ENCODE data around the gene KRT17. TPM values are rescaled to one million over a fixed set of nuclear protein-coding genes. Genes with fewer than 3 reads are reported as not detected.

Gene KRT17
- total RNA-seq, 1 experiment from 2014 or later: 1.5 TPM

DNA sequence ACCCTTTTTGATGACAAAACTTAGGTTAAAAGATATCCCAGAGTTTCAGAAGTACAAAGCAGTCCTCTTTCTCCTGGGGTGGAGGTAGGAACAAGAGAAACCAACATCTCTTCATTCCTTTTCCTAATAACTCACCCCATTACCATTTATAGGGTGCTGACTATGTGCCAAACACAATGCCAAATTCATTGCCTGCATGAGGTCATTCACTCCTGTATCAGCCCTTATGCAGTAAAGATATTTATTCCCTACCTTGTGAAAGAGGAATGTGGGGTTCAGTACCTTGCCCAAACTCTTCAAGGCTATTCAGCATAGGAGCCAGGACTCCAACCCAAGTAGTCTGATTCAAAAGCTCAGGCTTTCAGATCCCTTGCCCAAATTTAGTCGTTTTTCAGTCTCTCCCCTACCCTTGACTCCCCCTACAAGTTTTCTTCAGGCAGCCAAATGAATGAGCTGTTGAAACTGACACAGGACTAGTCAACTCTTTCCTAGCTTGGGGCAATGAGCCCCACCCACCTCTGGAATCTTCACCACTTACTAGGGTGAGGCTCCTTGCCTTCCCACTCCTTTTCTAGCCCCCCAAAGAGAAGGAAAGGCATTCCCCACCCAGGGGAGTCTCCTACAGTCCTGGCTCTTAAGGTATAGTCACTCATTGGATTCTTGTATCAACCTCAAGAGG lies 43.5 kb downstream of the KRT17 start:
- Mint-ChIP-seq H3K4me3 (no peak overlapping the region), H3K27me3 (ENCODE audit: low read depth) (peaks cover 30% of the 10 kb centered on the region), H3K9me3 (peaks cover 0 to 4% of the 10 kb centered on the region in 2 experiments; a peak in 1 of 5 replicates), H3K36me3 (ENCODE audit: insufficient read depth in 1 of 3, low read depth in 3 of 3) (no peaks in the 10 kb centered on the region; a peak in 1 of 7 replicates), H3K4me1 (peaks cover 14 to 21% of the 10 kb centered on the region in 2 experiments), H3K27ac (no peak overlapping the region)
- Histone ChIP-seq H2BK15ac (ENCODE audit: low read depth, low read length) (no peak overlapping the region), H3K14ac (ENCODE audit: insufficient read depth, low read length) (no peak overlapping the region), H3K79me1 (ENCODE audit: insufficient read depth, low read depth, low read length, poor library complexity, severe bottlenecking) (no peaks in the 10 kb centered on the region), H3K4ac (ENCODE audit: low read depth, low read length) (no peak overlapping the region), H2BK120ac (ENCODE audit: low read depth, low read length, poor library complexity, severe bottlenecking) (no peak overlapping the region), H3K9ac (ENCODE audit: extremely low read depth, insufficient read length, low read length) (no peak overlapping the region), H3K27me3 (ENCODE audit: insufficient read depth, low read length) (no peaks in the 10 kb centered on the region), H2AFZ (ENCODE audit: low read length) (no peak overlapping the region), H4K5ac (ENCODE audit: insufficient read length, low read depth, low read length) (no peak overlapping the region), H4K91ac (ENCODE audit: insufficient read length, low read depth, low read length) (no peak overlapping the region), H3K4me2 (ENCODE audit: insufficient read depth, insufficient read length, low read length) (no peak overlapping the region), H3T11ph (ENCODE audit: low read length) (no peak overlapping the region), H2AK5ac (ENCODE audit: insufficient read length, low read length) (no peak overlapping the region), H2BK20ac (ENCODE audit: low read depth, low read length, poor library complexity, severe bottlenecking) (no peak overlapping the region), H2BK12ac (ENCODE audit: insufficient read length, low read depth, low read length) (no peak overlapping the region), H3K27ac (ENCODE audit: insufficient read length, low read depth, low read length) (no peak overlapping the region), H3K18ac (ENCODE audit: insufficient read length, low read depth, low read length) (no peak overlapping the region), H3K23ac (ENCODE audit: insufficient read length, low read depth, low read length) (no peak overlapping the region), H3K23me2 (ENCODE audit: insufficient read length, low read depth, low read length, poor library complexity, severe bottlenecking) (no peaks in the 10 kb centered on the region), H2BK5ac (ENCODE audit: insufficient read length, low read length) (no peak overlapping the region), H3K9me3 (ENCODE audit: control insufficient read depth, low read depth, low read length) (no peaks in the 10 kb centered on the region), H3K56ac (ENCODE audit: insufficient read length, low read depth, low read length) (no peak overlapping the region), H3K79me2 (ENCODE audit: insufficient read depth, low read length) (no peaks in the 10 kb centered on the region), H4K20me1 (ENCODE audit: control insufficient read depth, insufficient read depth, insufficient read length) (no peaks in the 10 kb centered on the region), H3K4me1 (ENCODE audit: insufficient read depth, low read length) (no peaks in the 10 kb centered on the region; the same call in 1 of the 2 replicates), H4K8ac (replicated peaks; ENCODE audit: insufficient read length, low read depth, low read length) (no peak overlapping the region)
- TF ChIP-seq, protein P1, sequence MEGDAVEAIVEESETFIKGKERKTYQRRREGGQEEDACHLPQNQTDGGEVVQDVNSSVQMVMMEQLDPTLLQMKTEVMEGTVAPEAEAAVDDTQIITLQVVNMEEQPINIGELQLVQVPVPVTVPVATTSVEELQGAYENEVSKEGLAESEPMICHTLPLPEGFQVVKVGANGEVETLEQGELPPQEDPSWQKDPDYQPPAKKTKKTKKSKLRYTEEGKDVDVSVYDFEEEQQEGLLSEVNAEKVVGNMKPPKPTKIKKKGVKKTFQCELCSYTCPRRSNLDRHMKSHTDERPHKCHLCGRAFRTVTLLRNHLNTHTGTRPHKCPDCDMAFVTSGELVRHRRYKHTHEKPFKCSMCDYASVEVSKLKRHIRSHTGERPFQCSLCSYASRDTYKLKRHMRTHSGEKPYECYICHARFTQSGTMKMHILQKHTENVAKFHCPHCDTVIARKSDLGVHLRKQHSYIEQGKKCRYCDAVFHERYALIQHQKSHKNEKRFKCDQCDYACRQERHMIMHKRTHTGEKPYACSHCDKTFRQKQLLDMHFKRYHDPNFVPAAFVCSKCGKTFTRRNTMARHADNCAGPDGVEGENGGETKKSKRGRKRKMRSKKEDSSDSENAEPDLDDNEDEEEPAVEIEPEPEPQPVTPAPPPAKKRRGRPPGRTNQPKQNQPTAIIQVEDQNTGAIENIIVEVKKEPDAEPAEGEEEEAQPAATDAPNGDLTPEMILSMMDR (conservative IDR thresholded peaks at IDR 0.05): no peak
- DNase-seq: no peak
- no CpG with 5 or more reads among the region's 1 CpG for WGBS (ENCODE audit: extremely low coverage, insufficient read length, low lambda C conversion rate)
